Measurements from ENCODE around the gene CBX1. TPM values are rescaled to one million over a fixed set of nuclear protein-coding genes. Genes with fewer than 3 reads are reported as not detected.

The CBX1 gene
- polyA plus RNA-seq, 2 of the 4 experiments (the other 2 are of a cell fraction), result 84.4 to 173 TPM

DNA sequence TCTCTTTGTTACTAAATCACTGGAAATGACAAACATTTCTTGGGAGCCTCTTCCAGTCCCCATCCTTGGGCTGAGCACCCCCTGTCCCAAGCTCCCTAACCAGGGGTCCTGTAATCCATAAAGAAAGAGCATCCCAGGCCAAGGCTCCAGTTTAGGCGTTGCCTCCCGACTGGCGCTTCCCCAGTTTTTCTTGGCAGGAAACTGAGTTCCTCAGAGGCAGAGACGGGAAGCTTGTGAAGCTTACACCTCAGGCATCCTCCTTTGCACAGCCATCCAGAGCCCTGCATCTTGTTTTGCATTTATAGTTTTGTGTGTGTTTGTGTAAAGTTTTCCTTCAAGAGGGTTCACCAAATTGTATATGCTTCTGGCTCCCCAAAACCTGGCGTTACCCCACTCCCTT is 70.7 kb downstream of the CBX1 start:
- POLR2A ChIA-PET, result interaction anchor here (0.7 to 2.4 kb wide), 2 partner anchors 18 to 135 kb away, joined by 3 to 15 read pairs; partner anchors contain the start of genes NFE2L1 and SP2
- no peak for DNase-seq (ENCODE audit: low read depth in 1 of 2, low spot score in 1 of 2)
- peaks cover 14% of the 10 kb centered on the region for H3K4me1 ChIP-seq
- CTCF ChIA-PET, result interaction anchor here (0.6 to 46.6 kb wide), 14 partner anchors 9 to 570 kb away, joined by 3 to 1398 read pairs (median 6); partner anchors contain the start of genes CBX1, NFE2L1 and SNX11
- H3K4me2 ChIP-seq, result no peak overlapping the region
- H3K27ac ChIP-seq, result no peak overlapping the region
- TF ChIP-seq NR3C1 (IDR thresholded peaks at IDR 0.05), result no peak
- no peak for TF ChIP-seq ZFP36 (IDR thresholded peaks at IDR 0.05; ENCODE audit: borderline replicate concordance, partially characterized antibody)
- no peak for TF ChIP-seq SREBF2 (IDR thresholded peaks at IDR 0.05)
- ATAC-seq, result no peak
- H3K4me3 ChIP-seq, result no peak overlapping the region
- H3K9me3 ChIP-seq, result no peaks in the 10 kb centered on the region
- FAIRE-seq, result no peak
- 77% methylated on average over 5 of the region's 5 CpGs for WGBS (ENCODE audit: missing lambda C conversion rate)

DNA sequence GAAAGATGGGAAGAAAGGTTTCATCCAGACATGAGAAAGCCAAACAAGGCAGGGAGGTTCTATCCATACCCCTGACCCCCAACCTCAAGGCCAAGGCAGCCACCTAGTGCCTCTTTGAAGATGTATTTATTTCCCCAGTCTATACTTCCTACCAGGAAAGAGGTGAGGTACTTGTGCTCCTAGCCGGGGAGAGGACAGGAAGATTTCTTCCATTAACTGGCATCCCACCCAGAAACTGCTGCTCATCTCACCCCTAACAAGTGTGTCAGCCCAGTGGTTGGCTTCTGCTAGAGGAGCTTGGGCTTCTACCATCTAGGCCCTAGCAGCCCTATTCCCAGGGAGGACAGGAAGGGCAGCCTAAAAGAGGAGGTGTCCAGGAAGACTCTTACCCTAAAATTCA is 72.5 kb downstream of the CBX1 start:
- ATAC-seq, result no peak
- TF ChIP-seq RNF2 (IDR thresholded peaks at IDR 0.05; ENCODE audit: borderline replicate concordance, low read depth), result no peak
- no peak for TF ChIP-seq TFCP2L1 (CRISPR knock-in tag; IDR thresholded peaks at IDR 0.05)
- TF ChIP-seq JUNB (IDR thresholded peaks at IDR 0.05), result no peak
- TF ChIP-seq HOXB13 (CRISPR knock-in tag; IDR thresholded peaks at IDR 0.05; ENCODE audit: low read depth), result no peak
- TF ChIP-seq RAD21 (conservative IDR thresholded peaks at IDR 0.05 in 1 of 2, IDR thresholded peaks at IDR 0.05 in 1 of 2), result no peak
- TF ChIP-seq NFE2L2 (conservative IDR thresholded peaks at IDR 0.05; ENCODE audit: low read length), result no peak
- TF ChIP-seq RCOR1 (IDR thresholded peaks at IDR 0.05; ENCODE audit: low read depth, low read length), result no peak
- no peak for TF ChIP-seq SREBF2 (IDR thresholded peaks at IDR 0.05)
- no peak for TF ChIP-seq GATA3 (IDR thresholded peaks at IDR 0.05; ENCODE audit: borderline replicate concordance)
- TF ChIP-seq, protein P1, sequence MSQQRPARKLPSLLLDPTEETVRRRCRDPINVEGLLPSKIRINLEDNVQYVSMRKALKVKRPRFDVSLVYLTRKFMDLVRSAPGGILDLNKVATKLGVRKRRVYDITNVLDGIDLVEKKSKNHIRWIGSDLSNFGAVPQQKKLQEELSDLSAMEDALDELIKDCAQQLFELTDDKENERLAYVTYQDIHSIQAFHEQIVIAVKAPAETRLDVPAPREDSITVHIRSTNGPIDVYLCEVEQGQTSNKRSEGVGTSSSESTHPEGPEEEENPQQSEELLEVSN (IDR thresholded peaks at IDR 0.05; ENCODE audit: borderline replicate concordance, low read depth), result no peak
- no peak for TF ChIP-seq CBX8 (IDR thresholded peaks at IDR 0.05)
- TF ChIP-seq HDAC2 (IDR thresholded peaks at IDR 0.05), result no peak
- no peak for TF ChIP-seq ZNF302 (CRISPR knock-in tag; IDR thresholded peaks at IDR 0.05)
- TF ChIP-seq EHF (CRISPR knock-in tag; IDR thresholded peaks at IDR 0.05), result no peak
- no peak for TF ChIP-seq NPAS2 (CRISPR knock-in tag; IDR thresholded peaks at IDR 0.05; ENCODE audit: borderline replicate concordance)
- no peak for TF ChIP-seq MAFK (IDR thresholded peaks at IDR 0.05; ENCODE audit: partially characterized antibody)
- TF ChIP-seq CHD4 (IDR thresholded peaks at IDR 0.05; ENCODE audit: borderline replicate concordance), result no peak
- no peak for TF ChIP-seq MYC (IDR thresholded peaks at IDR 0.05; ENCODE audit: borderline replicate concordance, low read length)
- TF ChIP-seq JUN (IDR thresholded peaks at IDR 0.05), result no peak
- no peak for TF ChIP-seq FOXS1 (CRISPR knock-in tag; IDR thresholded peaks at IDR 0.05)
- H3K4me1 ChIP-seq, result peaks cover 15% of the 10 kb centered on the region
- no peak overlapping the region for H3K4me2 ChIP-seq
- POLR2A ChIA-PET, result interaction anchor here (1.8 kb wide), 1 partner anchor 72 kb away, joined by 4 read pairs; the partner anchor contains the start of gene CBX1
- H3K27ac ChIP-seq, result no peak overlapping the region
- no peak overlapping the region for H3K4me3 ChIP-seq
- CTCF ChIA-PET, result interaction anchor here (0.7 to 46.6 kb wide), 11 partner anchors 8 to 307 kb away, joined by 3 to 1398 read pairs (median 5); partner anchors contain the start of genes CBX1, NFE2L1 and SNX11
- DNase-seq (ENCODE audit: low read depth in 1 of 2, low spot score in 1 of 2), result no peak
- no peaks in the 10 kb centered on the region for H3K9me3 ChIP-seq
- FAIRE-seq, result no peak
- 56% methylated on average over 1 of the region's 1 CpG for whole genome bisulfite sequencing (ENCODE audit: missing lambda C conversion rate)

DNA sequence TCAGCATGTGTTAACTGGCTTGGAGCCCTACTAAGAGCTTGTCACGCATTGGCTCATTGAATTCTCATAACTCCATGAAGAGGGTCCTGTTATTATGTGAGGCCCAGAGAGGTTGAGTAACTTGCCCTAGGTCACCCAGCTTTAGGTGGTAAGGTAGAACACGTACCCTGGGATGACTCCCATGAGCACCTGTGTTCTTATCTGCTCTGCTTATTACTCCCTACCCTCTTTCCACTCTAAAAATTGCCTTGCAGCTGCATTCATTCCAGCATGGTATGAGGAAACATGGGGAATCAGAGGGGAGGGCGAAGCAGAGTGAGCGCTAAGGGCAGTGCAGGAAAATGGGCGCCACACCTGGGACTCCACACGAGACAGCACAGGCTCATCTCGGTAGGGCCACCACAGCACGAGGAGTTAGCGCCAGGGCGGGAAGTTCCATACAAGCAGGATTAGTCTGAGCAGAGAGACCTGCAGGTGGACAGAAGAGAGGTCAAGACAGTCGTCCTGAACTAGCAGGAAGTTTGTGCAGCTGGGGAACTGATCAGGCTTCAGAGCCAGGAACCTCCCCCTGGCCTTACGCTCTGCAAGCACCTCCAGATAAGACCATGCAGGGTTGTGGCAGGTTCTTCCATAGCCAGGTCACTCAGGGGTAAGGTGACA is 73.8 kb downstream of the CBX1 start:
- peak; percentile 47 for TF ChIP-seq ZFP36 (IDR thresholded peaks at IDR 0.05; ENCODE audit: borderline replicate concordance, partially characterized antibody)
- TF ChIP-seq RARB (CRISPR knock-in tag; IDR thresholded peaks at IDR 0.05), result no peak
- TF ChIP-seq KDM1A (IDR thresholded peaks at IDR 0.05; ENCODE audit: low read depth), result 0 out of 2 replicates have a peak, but pooled peaks have one; percentile 25
- 78% methylated on average over 12 of the region's 12 CpGs for WGBS (ENCODE audit: missing lambda C conversion rate)

More for the DNA sequence above, 73.8 kb downstream of the CBX1 start:
- ATAC-seq, result no peak
- ChIA-PET CTCF (interaction anchor here (0.6 to 46.6 kb wide), 36 partner anchors 8 to 764 kb away, joined by 3 to 1398 read pairs (median 6); partner anchors contain the start of genes CBX1, HOXB6, HOXB8 and NFE2L1), POLR2A (interaction anchor here (1.1 to 2.5 kb wide), 2 partner anchors 19 to 80 kb away, joined by 3 to 59 read pairs; partner anchors contain the start of genes NFE2L1 and SNX11)
- H3K27ac ChIP-seq, result no peak overlapping the region
- H3K4me3 ChIP-seq, result no peak overlapping the region
- no peak overlapping the region for H3K4me2 ChIP-seq
- no peak for FAIRE-seq
- no peaks in the 10 kb centered on the region for H3K9me3 ChIP-seq
- peaks cover 23% of the 10 kb centered on the region for H3K4me1 ChIP-seq
- DNase-seq (ENCODE audit: low read depth in 1 of 2, low spot score in 1 of 2), result no peak

All from A549 (cell line).